GM11168 (cell line): ENCODE measurements around the gene TRIM56.
"Not testable (repeated sequence)": the region's sequence is repeated elsewhere in the genome, so short reads cannot be mapped to it uniquely, and the experiment has no call there.

Experiments
- in situ Hi-C: fragments of 300-500 bp; cut with MboI; formaldehyde crosslinking; loops from one replicate; pipeline ENCODE4 v1.12.0; 2022; ENCODE audit warnings: low sequenced_read_pairs; ENCODE audit not compliant: unreplicated experiment

Gene TRIM56

DNA sequence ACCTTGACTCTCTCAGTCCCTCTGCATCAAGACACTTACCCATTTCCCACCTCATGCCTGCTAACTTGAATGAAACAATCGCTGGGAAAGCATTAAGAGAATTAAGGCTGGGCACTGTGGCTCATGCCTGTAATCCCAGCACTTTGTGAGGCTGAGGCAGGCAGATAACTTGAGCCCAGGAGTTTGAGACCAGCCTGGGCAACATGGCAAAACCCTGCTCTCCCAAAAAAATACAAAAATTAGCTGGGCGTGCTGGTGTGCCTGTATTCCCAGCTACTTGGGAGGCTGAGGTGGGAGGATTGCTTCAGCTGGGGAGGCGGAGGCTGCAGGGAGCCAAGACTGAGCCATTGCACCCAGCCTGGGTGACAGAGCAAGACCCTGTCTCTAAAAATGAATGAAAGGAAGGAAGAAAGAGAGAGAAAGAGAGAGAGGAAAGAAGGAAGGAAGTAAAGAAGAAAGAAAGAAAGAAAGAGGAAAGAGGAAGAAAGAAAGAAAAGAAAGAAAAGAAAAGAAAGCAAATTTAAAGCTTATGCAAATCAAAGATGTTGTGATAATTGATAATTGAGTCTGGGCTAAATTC is 42.3 kb downstream of the TRIM56 start:
- in situ Hi-C loops, result no loop called here

DNA sequence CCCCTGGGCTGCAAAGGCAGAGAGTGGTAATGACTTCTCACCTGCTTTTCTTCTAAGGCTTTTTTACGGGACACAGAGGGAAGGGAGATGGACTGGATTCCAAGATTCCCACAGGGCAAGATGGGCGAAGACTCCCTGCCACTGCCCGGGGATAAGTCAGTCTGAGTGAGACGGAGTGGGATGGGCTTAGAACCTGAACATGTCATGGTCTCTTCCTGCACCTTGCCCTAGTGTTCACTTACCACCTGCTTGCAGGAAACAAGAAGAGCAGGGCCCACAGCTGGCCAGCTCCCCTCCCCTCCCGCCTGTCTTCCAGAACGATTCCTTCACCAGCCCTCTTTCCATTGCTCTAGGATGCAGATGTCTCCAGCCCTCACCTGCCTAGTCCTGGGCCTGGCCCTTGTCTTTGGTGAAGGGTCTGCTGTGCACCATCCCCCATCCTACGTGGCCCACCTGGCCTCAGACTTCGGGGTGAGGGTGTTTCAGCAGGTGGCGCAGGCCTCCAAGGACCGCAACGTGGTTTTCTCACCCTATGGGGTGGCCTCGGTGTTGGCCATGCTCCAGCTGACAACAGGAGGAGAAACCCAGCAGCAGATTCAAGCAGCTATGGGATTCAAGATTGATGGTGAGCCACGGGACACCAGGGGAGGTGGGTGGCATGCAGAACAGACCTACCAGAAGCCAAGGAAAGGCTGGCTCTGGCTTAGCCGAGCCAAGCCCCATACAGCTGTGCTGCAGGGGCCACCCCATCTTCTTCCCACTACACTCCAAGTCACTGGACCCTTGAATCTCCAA is 43.0 kb downstream of the TRIM56 start:
- in situ Hi-C loops, result no loop called here

DNA sequence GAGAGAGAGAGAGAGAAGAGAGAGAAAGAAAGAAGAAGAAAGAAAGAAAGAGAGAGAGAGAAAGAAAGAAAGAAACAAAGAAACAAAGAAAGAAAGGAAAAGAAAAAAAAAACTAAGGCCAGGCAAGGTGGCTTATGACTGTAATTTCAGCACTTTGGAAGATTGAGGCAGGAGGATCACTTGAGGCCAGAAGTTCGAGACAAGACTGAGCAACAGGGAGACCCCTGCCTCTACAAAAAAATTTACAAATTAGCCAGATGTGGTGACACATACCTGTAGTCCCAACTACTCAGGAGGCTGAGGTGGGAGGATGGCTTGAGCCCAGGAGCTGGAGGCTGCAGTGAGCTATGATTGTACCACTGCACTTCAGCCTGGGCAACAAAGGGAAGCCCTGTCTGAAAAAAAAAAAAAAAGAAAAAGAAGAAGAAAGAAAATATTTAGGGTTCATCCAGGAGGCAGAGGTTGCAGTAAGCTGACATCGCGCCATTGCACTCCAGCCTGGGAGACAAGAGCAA is 44.4 kb downstream of the TRIM56 start:
- in situ Hi-C loops, result no loop called here

GRCh38 chr7:101132626-101133600 is 47.6 kb downstream of the TRIM56 start:
- in situ Hi-C loops, result not testable (repeated sequence)

DNA sequence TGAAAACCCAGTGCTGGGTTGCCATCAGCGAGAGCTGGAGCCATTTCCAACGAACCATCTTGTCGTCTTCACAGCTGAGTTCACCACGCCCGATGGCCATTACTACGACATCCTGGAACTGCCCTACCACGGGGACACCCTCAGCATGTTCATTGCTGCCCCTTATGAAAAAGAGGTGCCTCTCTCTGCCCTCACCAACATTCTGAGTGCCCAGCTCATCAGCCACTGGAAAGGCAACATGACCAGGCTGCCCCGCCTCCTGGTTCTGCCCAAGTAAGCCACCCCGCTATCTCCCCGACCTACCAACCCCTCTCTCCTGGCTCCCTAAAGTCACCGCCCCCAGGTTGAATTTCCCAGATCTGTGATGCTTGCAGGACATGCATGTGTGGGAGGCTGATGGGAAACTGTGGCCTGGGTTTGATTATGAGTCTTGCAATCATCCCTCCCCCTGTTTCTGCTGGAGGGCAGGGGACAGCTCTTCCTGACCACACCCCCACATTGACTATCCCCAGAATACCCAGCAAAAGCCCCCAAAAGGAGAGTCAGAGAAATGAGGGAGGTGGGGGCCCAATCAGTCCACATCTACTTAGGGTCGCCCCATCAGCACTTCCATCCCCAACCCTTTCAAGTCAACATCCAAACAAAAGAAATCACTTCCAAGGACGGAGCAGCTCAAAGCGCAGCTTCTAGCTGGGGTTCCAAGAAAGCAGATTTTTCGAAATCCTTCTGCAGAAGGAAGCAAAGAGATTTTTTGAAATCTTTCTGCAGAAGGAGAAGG is 48.5 kb downstream of the TRIM56 start:
- in situ Hi-C loops, result no loop called here

DNA sequence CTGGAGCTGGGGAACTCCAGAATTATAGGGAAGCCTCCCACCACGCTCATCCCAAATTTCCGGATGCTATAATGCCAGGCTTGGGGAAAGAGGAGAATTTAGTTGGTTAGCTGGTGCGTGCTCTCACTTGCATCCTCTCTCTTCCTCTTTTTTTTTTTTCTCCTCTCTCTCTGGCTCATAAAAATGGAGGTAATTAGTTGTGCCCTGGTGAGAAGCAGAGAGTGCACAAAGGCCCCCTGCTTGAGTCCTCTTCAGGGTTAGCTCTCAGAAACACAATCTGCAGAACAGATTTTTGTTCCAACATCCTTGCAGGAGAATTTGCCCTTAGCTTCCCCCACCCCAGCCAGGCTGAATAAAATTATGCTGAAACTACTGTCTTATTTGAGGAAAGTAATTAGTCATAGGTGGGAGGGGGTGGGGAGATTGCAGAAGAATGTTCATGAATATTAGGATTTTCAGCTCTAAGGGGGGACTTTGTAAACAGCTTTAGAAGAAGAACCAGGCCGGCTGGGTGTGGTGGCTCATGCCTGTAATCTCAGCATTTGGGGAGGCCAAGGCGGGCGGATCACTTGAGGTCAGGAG is 49.2 kb downstream of the TRIM56 start:
- in situ Hi-C loops, result no loop called here

DNA sequence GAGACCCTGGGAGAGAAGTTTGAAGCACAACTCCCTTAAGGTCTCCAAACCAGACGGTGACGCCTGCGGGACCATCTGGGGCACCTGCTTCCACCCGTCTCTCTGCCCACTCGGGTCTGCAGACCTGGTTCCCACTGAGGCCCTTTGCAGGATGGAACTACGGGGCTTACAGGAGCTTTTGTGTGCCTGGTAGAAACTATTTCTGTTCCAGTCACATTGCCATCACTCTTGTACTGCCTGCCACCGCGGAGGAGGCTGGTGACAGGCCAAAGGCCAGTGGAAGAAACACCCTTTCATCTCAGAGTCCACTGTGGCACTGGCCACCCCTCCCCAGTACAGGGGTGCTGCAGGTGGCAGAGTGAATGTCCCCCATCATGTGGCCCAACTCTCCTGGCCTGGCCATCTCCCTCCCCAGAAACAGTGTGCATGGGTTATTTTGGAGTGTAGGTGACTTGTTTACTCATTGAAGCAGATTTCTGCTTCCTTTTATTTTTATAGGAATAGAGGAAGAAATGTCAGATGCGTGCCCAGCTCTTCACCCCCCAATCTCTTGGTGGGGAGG is 52.5 kb downstream of the TRIM56 start:
- in situ Hi-C loops, result no loop called here

DNA sequence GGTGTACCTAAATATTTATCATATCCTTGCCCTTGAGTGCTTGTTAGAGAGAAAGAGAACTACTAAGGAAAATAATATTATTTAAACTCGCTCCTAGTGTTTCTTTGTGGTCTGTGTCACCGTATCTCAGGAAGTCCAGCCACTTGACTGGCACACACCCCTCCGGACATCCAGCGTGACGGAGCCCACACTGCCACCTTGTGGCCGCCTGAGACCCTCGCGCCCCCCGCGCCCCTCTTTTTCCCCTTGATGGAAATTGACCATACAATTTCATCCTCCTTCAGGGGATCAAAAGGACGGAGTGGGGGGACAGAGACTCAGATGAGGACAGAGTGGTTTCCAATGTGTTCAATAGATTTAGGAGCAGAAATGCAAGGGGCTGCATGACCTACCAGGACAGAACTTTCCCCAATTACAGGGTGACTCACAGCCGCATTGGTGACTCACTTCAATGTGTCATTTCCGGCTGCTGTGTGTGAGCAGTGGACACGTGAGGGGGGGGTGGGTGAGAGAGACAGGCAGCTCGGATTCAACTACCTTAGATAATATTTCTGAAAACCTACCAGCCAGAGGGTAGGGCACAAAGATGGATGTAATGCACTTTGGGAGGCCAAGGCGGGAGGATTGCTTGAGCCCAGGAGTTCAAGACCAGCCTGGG is 53.1 kb downstream of the TRIM56 start:
- in situ Hi-C loops, result no loop called here

DNA sequence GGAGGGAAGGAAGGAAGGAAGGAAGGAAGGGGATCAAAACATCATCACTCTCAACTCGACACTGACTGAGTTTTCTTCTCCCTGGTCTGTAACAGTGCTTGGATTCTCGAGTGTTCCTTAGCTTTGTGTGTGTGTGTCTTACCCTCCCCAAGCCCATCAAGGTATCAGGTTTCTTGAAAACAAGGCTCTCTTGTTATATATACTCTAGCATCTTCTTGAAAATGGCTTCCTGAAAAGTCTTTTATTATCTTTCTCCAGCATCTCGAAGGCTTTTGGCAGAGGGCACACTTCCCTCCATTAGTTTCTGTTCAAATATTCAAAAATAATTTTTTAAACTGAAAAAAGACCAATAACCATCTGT is 55.0 kb downstream of the TRIM56 start:
- in situ Hi-C loops, result no loop called here

GRCh38 chr7:101140746-101141382 is 55.6 kb downstream of the TRIM56 start:
- in situ Hi-C loops, result no loop called here
